Inflammatory macrophage (primary cell): ENCODE results near the gene UCKL1.

Experiments used
- DNase-seq, 2 donors: peaks; one replicate each; pipeline ENCODE4 v3.0.0-alpha.2; 2020 to 2022

The UCKL1 gene

GRCh38 chr20:63917811-63918210 lies 38.4 kb downstream of the UCKL1 start:
- DNase-seq = no peak

GRCh38 chr20:63916371-63916939 lies 39.8 kb downstream of the UCKL1 start:
- peak; percentile 30 to 40 for DNase-seq

GRCh38 chr20:63915471-63915870 lies 40.7 kb downstream of the UCKL1 start:
- no peak for DNase-seq

- DNase-seq = no peak
Observed at GRCh38 chr20:63913768-63914167, 42.4 kb downstream of the UCKL1 start.

GRCh38 chr20:63911176-63911575 lies 45.0 kb downstream of the UCKL1 start:
- peak; percentile 45 to 49 for DNase-seq

- DNase-seq = no peak
Observed at GRCh38 chr20:63908008-63908682, 48.1 kb downstream of the UCKL1 start.

GRCh38 chr20:63903796-63904561 lies 52.2 kb downstream of the UCKL1 start:
- DNase-seq = peak; percentile 23 to 44

GRCh38 chr20:63900413-63900812 lies 55.8 kb downstream of the UCKL1 start:
- DNase-seq = peak; percentile 61 to 87

GRCh38 chr20:63898882-63899558 lies 57.2 kb downstream of the UCKL1 start:
- peak; percentile 50 to 53 for DNase-seq

GRCh38 chr20:63897978-63898561 lies 58.1 kb downstream of the UCKL1 start:
- DNase-seq = no peak

GRCh38 chr20:63896264-63897105 lies 59.7 kb downstream of the UCKL1 start:
- DNase-seq = peak; percentile 86 to 88

- DNase-seq = no peak
Observed at GRCh38 chr20:63895952-63896263, 60.3 kb downstream of the UCKL1 start.

GRCh38 chr20:63895202-63895951 lies 60.8 kb downstream of the UCKL1 start:
- DNase-seq = no peak

GRCh38 chr20:63894358-63895201 lies 61.6 kb downstream of the UCKL1 start, which contains the start of gene DNAJC5:
Gene DNAJC5 (plus strand): TSS chr20:63895126. CDS start chr20:63928346, 33,220 bp downstream.
- DNase-seq = peak; percentile 97 to 99

- no peak for DNase-seq
Observed at GRCh38 chr20:63893999-63894357, 62.2 kb downstream of the UCKL1 start.

- DNase-seq = no peak
Observed at GRCh38 chr20:63892402-63892801, 63.8 kb downstream of the UCKL1 start.

GRCh38 chr20:63891061-63892002 lies 64.9 kb downstream of the UCKL1 start:
- DNase-seq = no peak

GRCh38 chr20:63890616-63891015 lies 65.6 kb downstream of the UCKL1 start:
- DNase-seq = no peak

GRCh38 chr20:63890201-63890576 lies 66.0 kb downstream of the UCKL1 start:
- no peak for DNase-seq
